Cardiac muscle cell (in vitro differentiated cells and primary cell): Measurements from ENCODE around the gene CABLES2. TPM values are rescaled to one million over a fixed set of nuclear protein-coding genes. Genes with fewer than 3 reads are reported as not detected.
A peak's percentile ranks its signal among the peaks of the same experiment; 100 is the strongest.

Experiments used
- DNase-seq, 2 donors: peaks; one replicate each; pipeline versions ENCODE4 v3.0.0 to v3.0.0-alpha.2; 2010 to 2017; ENCODE audit warnings: low read depth in 1 of 2, low spot score in 1 of 2
- H3K27ac ChIP-seq: fragments of 200-600 bp; sonication (generic); 2 replicates; pipeline ENCODE4 v1.5.1; 2016
- H3K27me3 ChIP-seq: fragments of 200-600 bp; sonication (generic); 2 replicates; pipeline ENCODE4 v1.6.0; 2016; ENCODE audit warnings: control low read depth
- H3K36me3 ChIP-seq: fragments of 200-600 bp; sonication (generic); 2 replicates; pipeline ENCODE4 v1.5.1; 2016; ENCODE audit warnings: control low read depth
- H3K4me1 ChIP-seq: fragments of 200-600 bp; sonication (generic); 2 replicates; pipeline ENCODE4 v1.8.1; 2017; ENCODE audit warnings: low read depth, mild to moderate bottlenecking, mixed run types
- H3K4me3 ChIP-seq: fragments of 200-600 bp; sonication (generic); 2 replicates; pipeline ENCODE4 v1.5.1; 2016; ENCODE audit warnings: mild to moderate bottlenecking
- H3K9me3 ChIP-seq: fragments of 200-600 bp; sonication (generic); 2 replicates; pipeline ENCODE4 v1.5.1; 2017; ENCODE audit warnings: low read depth, mild to moderate bottlenecking, control low read depth
- CTCF ChIP-seq: IDR thresholded peaks from 2 replicates; pipeline ENCODE4 v1.5.1; 2012; ENCODE audit warnings: low read depth, mild to moderate bottlenecking, low read length
- polyA plus RNA-seq: library from polyadenylated mRNA; unstranded; fragments of >200 nt; fragmentation: Nextera tagmentation; extraction: Ambion mirVana; gene quantifications from 2 replicates; pipeline ENCODE4 v1.2.1, GENCODE V29; 2016
- total RNA-seq: library from RNA; depleted of rRNA; stranded (reverse); fragments of >200 nt; gene quantifications from 2 replicates; pipeline ENCODE4 v1.2.3, GENCODE V29; 2016

The CABLES2 gene
- total and polyA plus RNA-seq, 2 experiments from 2014 or later = 17.9 to 21.4 TPM

GRCh38 chr20:62439218-62439617 lies 32.1 kb upstream of the CABLES2 start:
- no peaks in the 10 kb centered on the region for H3K9me3 ChIP-seq
- no peaks in the 10 kb centered on the region for H3K27me3 ChIP-seq
- no peaks in the 10 kb centered on the region for H3K36me3 ChIP-seq
- no peak overlapping the region for H3K4me3 ChIP-seq
- H3K4me1 ChIP-seq = peaks cover under 1% of the 10 kb centered on the region
- TF ChIP-seq CTCF = no peak
- H3K27ac ChIP-seq = no peak overlapping the region
- no peak for DNase-seq

GRCh38 chr20:62437927-62438326 lies 30.8 kb upstream of the CABLES2 start:
- Histone ChIP-seq H3K27ac (no peak overlapping the region), H3K36me3 (no peaks in the 10 kb centered on the region), H3K4me3 (no peak overlapping the region), H3K9me3 (no peaks in the 10 kb centered on the region), H3K27me3 (no peaks in the 10 kb centered on the region), H3K4me1 (peaks cover 9% of the 10 kb centered on the region)
- DNase-seq = no peak
- no peak for TF ChIP-seq CTCF

- Histone ChIP-seq H3K4me1 (peaks cover 9% of the 10 kb centered on the region), H3K36me3 (no peaks in the 10 kb centered on the region), H3K4me3 (no peak overlapping the region), H3K9me3 (no peaks in the 10 kb centered on the region), H3K27ac (no peak overlapping the region), H3K27me3 (no peaks in the 10 kb centered on the region)
- TF ChIP-seq CTCF = no peak
- no peak for DNase-seq
Measured at GRCh38 chr20:62437496-62437895, 30.4 kb upstream of the CABLES2 start.

GRCh38 chr20:62436692-62437091 lies 29.6 kb upstream of the CABLES2 start:
- H3K27me3 ChIP-seq = no peaks in the 10 kb centered on the region
- no peak overlapping the region for H3K27ac ChIP-seq
- no peaks in the 10 kb centered on the region for H3K36me3 ChIP-seq
- no peak for DNase-seq
- H3K4me1 ChIP-seq = peaks cover 9% of the 10 kb centered on the region
- TF ChIP-seq CTCF = no peak
- H3K4me3 ChIP-seq = no peak overlapping the region
- no peaks in the 10 kb centered on the region for H3K9me3 ChIP-seq

- Histone ChIP-seq H3K27ac (no peak overlapping the region), H3K9me3 (no peaks in the 10 kb centered on the region), H3K27me3 (no peaks in the 10 kb centered on the region), H3K36me3 (no peaks in the 10 kb centered on the region), H3K4me3 (no peak overlapping the region), H3K4me1 (peaks cover 14% of the 10 kb centered on the region)
- TF ChIP-seq CTCF = no peak
- peak in 1 of 2 donors; percentile 50 for DNase-seq
Measured at GRCh38 chr20:62433658-62434497, 26.8 kb upstream of the CABLES2 start.
